GM23338 (cell line): ENCODE results near the gene AGPAT3. TPM values are rescaled to one million over a fixed set of nuclear protein-coding genes. Genes with fewer than 3 reads are reported as not detected.

Source experiments
- ATAC-seq: fragments of 200-7000 bp; cut with Tn5 transposase; 3 replicates; pipeline ENCODE4 v1.9.1; 2020
- DNase-seq: peaks from one replicate; pipeline ENCODE4 v3.0.0-alpha.2; 2015; ENCODE audit warnings: low spot score
- H2AFZ ChIP-seq: fragments of 200-600 bp; sonication (generic); 2 replicates; pipeline ENCODE4 v1.8.0; 2016; ENCODE audit warnings: antibody characterized with exemption, mild to moderate bottlenecking, moderate library complexity
- H3F3A ChIP-seq: fragments of 200-600 bp; sonication (generic); replicated peaks from 2 replicates; pipeline ENCODE4 v1.8.0; 2017; ENCODE audit warnings: antibody characterized with exemption, mixed run types, low read depth
- H3K27ac ChIP-seq: fragments of 200-600 bp; sonication (generic); 2 replicates; pipeline ENCODE4 v1.6.1; 2016; ENCODE audit warnings: low read depth
- H3K27me3 ChIP-seq: fragments of 200-600 bp; sonication (generic); 2 replicates; pipeline ENCODE4 v1.8.0; 2016; ENCODE audit warnings: mild to moderate bottlenecking, mixed run types, moderate library complexity; ENCODE audit not compliant: insufficient read depth
- H3K36me3 ChIP-seq: fragments of 200-600 bp; sonication (generic); 2 replicates; pipeline ENCODE4 v1.8.0; 2016; ENCODE audit warnings: mild to moderate bottlenecking; ENCODE audit not compliant: insufficient read depth
- H3K4me1 ChIP-seq: fragments of 200-600 bp; sonication (generic); 2 replicates; pipeline ENCODE4 v1.8.0; 2016; ENCODE audit warnings: mild to moderate bottlenecking, moderate library complexity; ENCODE audit not compliant: insufficient read depth
- H3K4me2 ChIP-seq: fragments of 200-600 bp; sonication (generic); 2 replicates; pipeline ENCODE4 v1.7.1; 2017; ENCODE audit warnings: mixed run types
- H3K4me3 ChIP-seq: fragments of 200-600 bp; sonication (generic); 2 replicates; pipeline ENCODE4 v1.6.1; 2016; ENCODE audit warnings: mixed run types
- H3K79me2 ChIP-seq: fragments of 200-600 bp; sonication (generic); replicated peaks from 2 replicates; pipeline ENCODE4 v1.8.0; 2017; ENCODE audit warnings: mild to moderate bottlenecking; ENCODE audit not compliant: insufficient read depth
- H3K9me2 ChIP-seq: fragments of 200-600 bp; sonication (generic); 2 replicates; pipeline ENCODE4 v1.8.0; 2017; ENCODE audit not compliant: insufficient read depth
- H4K20me1 ChIP-seq: fragments of 200-600 bp; sonication (generic); replicated peaks from 2 replicates; pipeline ENCODE4 v1.8.0; 2017; ENCODE audit warnings: mild to moderate bottlenecking; ENCODE audit not compliant: insufficient read depth
- H3K27ac Mint-ChIP-seq: 2 replicates; pipeline ENCODE4 v1.8.0; 2020; ENCODE audit warnings: inconsistent platforms, mild to moderate bottlenecking, moderate library complexity, mixed read lengths
- H3K27me3 Mint-ChIP-seq: 3 replicates; pipeline ENCODE4 v1.8.0; 2022; ENCODE audit warnings: low read depth, mild to moderate bottlenecking, moderate library complexity, mixed read lengths, inconsistent platforms; ENCODE audit not compliant: insufficient read depth, poor library complexity
- H3K36me3 Mint-ChIP-seq: 3 replicates; pipeline ENCODE4 v1.8.0; 2021; ENCODE audit warnings: low read depth, mild to moderate bottlenecking, inconsistent platforms, moderate library complexity, mixed read lengths
- H3K4me1 Mint-ChIP-seq: 3 replicates; pipeline ENCODE4 v1.8.0; 2020; ENCODE audit warnings: mild to moderate bottlenecking, inconsistent platforms, mixed read lengths
- H3K4me3 Mint-ChIP-seq: 3 replicates; pipeline ENCODE4 v1.8.0; 2021; ENCODE audit warnings: moderate library complexity, mild to moderate bottlenecking, inconsistent platforms, mixed read lengths
- H3K9me3 Mint-ChIP-seq: 3 replicates; pipeline ENCODE4 v1.8.0; 2020; ENCODE audit warnings: moderate library complexity, mild to moderate bottlenecking, inconsistent platforms, mixed read lengths
- CREB1 ChIP-seq: fragments of 250-450 bp; sonication (Bioruptor Pico); IDR thresholded peaks from 2 replicates; pipeline ENCODE4 v1.5.0; 2020; ENCODE audit warnings: low read depth, mild to moderate bottlenecking, moderate library complexity
- EZH2 ChIP-seq: fragments of 200-600 bp; sonication (generic); IDR thresholded peaks from one replicate; pipeline ENCODE4 v1.8.0; 2017; ENCODE audit warnings: antibody characterized with exemption, mild to moderate bottlenecking, low read depth; ENCODE audit not compliant: unreplicated experiment
- EZH2phosphoT487 ChIP-seq: fragments of 200-600 bp; sonication (generic); IDR thresholded peaks from one replicate; pipeline ENCODE4 v1.8.1; 2018; ENCODE audit warnings: antibody characterized with exemption; ENCODE audit not compliant: unreplicated experiment
- JUNB ChIP-seq: IDR thresholded peaks from one replicate; pipeline ENCODE4 v1.6.1; 2016; ENCODE audit warnings: antibody characterized with exemption; ENCODE audit not compliant: unreplicated experiment
- NANOG ChIP-seq: IDR thresholded peaks from 2 replicates; pipeline ENCODE4 v1.6.1; 2016; ENCODE audit warnings: antibody characterized with exemption, borderline replicate concordance
- POLR2AphosphoS5 ChIP-seq: IDR thresholded peaks from 2 replicates; pipeline ENCODE4 v1.6.1; 2016; ENCODE audit warnings: antibody characterized with exemption, low read depth
- STAT1 ChIP-seq: IDR thresholded peaks from one replicate; pipeline ENCODE4 v1.6.1; 2016; ENCODE audit warnings: antibody characterized with exemption; ENCODE audit not compliant: unreplicated experiment
- ZNF114 ChIP-seq: fragments of 250-450 bp; sonication (Bioruptor Pico); IDR thresholded peaks from 2 replicates; pipeline ENCODE4 v1.5.0; 2020; ENCODE audit warnings: mild to moderate bottlenecking, moderate library complexity
- ZNF331 ChIP-seq: fragments of 250-450 bp; sonication (Bioruptor Pico); IDR thresholded peaks from 2 replicates; pipeline ENCODE4 v1.5.0; 2020; ENCODE audit warnings: low read depth, mild to moderate bottlenecking, moderate library complexity
- polyA plus RNA-seq: library from polyadenylated mRNA; unstranded; fragments of >200 nt; fragmentation: Nextera tagmentation; extraction: Ambion mirVana; gene quantifications from 2 replicates; pipeline ENCODE4 v1.2.1, GENCODE V29; 2016
- total RNA-seq: library from RNA; depleted of rRNA; stranded (reverse); fragments of >200 nt; shearing (Covaris generic); gene quantifications from 2 replicates; pipeline ENCODE4 v1.2.3, GENCODE V29; 2014
- TF ChIP-seq, protein P1 (sequence below): fragments of 250-450 bp; sonication (Bioruptor Pico); IDR thresholded peaks from 2 replicates; pipeline ENCODE4 v1.5.0; 2020; ENCODE audit warnings: mild to moderate bottlenecking, moderate library complexity
- TF ChIP-seq, protein P2 (sequence below): IDR thresholded peaks from 2 replicates; pipeline ENCODE4 v1.6.1; 2016; ENCODE audit warnings: antibody characterized with exemption
- TF ChIP-seq, protein P3 (sequence below): IDR thresholded peaks from one replicate; pipeline ENCODE4 v1.6.1; 2018; ENCODE audit warnings: antibody characterized with exemption; ENCODE audit not compliant: unreplicated experiment
- TF ChIP-seq, protein P4 (sequence below), 2 experiments: fragments of 200-600 bp in 1 of 2; sonication (generic) in 1 of 2; conservative IDR thresholded peaks; 2 replicates each; pipeline versions ENCODE4 v1.5.1 to v1.6.1; 2016 to 2017; ENCODE audit warnings: antibody characterized with exemption in 2 of 2, low read depth in 2 of 2, mild to moderate bottlenecking in 2 of 2, moderate library complexity in 1 of 2

The AGPAT3 gene
- total and polyA plus RNA-seq, 2 experiments from 2014 or later = 2.1 to 6.1 TPM

DNA sequence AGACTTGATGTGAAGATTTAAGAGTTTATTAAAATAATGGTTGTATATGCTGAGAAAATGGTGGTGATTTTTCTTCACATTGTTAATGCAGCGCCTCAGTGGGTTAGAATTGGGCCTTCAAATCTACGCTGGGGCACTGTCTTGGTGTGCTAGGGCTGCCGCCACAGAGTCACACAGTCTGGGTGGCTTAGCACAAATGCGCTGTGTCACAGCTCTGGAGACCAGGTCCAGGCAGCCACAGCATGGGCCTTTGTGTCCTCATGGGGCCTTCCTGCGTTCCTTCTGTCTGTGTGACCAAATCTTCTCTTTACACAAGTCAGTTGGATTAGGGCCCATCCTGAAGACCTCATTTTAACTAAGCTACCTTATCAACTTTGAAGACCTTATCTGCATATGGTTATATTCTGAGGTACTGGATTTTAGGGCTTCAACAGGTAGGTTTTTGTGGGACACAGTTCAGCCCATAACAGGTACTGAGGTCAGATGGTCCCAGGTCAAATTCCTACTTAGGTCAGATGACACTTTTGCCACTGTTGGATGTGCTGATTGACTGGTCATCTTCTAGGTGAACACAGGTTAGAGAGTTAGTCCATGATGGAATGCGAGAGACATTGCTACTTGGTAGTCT lies 164.6 kb downstream of the AGPAT3 start:
- peaks cover 90% of the 10 kb centered on the region for H3K79me2 ChIP-seq
- no peak overlapping the region for H3K4me3 ChIP-seq

More for the DNA sequence above, 164.6 kb downstream of the AGPAT3 start:
- Histone ChIP-seq H3K36me3 (peaks cover 11% of the 10 kb centered on the region; the same call in 1 of the 2 replicates), H3K4me2 (no peak overlapping the region), H3K27me3 (no peaks in the 10 kb centered on the region), H2AFZ (no peak overlapping the region), H3K9me2 (no peaks in the 10 kb centered on the region), H4K20me1 (peaks cover 46% of the 10 kb centered on the region), H3K4me1 (peaks cover 17% of the 10 kb centered on the region), H3F3A (no peaks in the 10 kb centered on the region), H3K27ac (no peak overlapping the region)
- TF ChIP-seq ZNF114 (CRISPR knock-in tag) (no peak), POLR2AphosphoS5 (no peak), STAT1 (no peak), CREB1 (CRISPR knock-in tag) (no peak), EZH2phosphoT487 (no peak), NANOG (no peak), EZH2 (no peak), ZNF331 (no peak), JUNB (no peak)
- TF ChIP-seq, protein P1, sequence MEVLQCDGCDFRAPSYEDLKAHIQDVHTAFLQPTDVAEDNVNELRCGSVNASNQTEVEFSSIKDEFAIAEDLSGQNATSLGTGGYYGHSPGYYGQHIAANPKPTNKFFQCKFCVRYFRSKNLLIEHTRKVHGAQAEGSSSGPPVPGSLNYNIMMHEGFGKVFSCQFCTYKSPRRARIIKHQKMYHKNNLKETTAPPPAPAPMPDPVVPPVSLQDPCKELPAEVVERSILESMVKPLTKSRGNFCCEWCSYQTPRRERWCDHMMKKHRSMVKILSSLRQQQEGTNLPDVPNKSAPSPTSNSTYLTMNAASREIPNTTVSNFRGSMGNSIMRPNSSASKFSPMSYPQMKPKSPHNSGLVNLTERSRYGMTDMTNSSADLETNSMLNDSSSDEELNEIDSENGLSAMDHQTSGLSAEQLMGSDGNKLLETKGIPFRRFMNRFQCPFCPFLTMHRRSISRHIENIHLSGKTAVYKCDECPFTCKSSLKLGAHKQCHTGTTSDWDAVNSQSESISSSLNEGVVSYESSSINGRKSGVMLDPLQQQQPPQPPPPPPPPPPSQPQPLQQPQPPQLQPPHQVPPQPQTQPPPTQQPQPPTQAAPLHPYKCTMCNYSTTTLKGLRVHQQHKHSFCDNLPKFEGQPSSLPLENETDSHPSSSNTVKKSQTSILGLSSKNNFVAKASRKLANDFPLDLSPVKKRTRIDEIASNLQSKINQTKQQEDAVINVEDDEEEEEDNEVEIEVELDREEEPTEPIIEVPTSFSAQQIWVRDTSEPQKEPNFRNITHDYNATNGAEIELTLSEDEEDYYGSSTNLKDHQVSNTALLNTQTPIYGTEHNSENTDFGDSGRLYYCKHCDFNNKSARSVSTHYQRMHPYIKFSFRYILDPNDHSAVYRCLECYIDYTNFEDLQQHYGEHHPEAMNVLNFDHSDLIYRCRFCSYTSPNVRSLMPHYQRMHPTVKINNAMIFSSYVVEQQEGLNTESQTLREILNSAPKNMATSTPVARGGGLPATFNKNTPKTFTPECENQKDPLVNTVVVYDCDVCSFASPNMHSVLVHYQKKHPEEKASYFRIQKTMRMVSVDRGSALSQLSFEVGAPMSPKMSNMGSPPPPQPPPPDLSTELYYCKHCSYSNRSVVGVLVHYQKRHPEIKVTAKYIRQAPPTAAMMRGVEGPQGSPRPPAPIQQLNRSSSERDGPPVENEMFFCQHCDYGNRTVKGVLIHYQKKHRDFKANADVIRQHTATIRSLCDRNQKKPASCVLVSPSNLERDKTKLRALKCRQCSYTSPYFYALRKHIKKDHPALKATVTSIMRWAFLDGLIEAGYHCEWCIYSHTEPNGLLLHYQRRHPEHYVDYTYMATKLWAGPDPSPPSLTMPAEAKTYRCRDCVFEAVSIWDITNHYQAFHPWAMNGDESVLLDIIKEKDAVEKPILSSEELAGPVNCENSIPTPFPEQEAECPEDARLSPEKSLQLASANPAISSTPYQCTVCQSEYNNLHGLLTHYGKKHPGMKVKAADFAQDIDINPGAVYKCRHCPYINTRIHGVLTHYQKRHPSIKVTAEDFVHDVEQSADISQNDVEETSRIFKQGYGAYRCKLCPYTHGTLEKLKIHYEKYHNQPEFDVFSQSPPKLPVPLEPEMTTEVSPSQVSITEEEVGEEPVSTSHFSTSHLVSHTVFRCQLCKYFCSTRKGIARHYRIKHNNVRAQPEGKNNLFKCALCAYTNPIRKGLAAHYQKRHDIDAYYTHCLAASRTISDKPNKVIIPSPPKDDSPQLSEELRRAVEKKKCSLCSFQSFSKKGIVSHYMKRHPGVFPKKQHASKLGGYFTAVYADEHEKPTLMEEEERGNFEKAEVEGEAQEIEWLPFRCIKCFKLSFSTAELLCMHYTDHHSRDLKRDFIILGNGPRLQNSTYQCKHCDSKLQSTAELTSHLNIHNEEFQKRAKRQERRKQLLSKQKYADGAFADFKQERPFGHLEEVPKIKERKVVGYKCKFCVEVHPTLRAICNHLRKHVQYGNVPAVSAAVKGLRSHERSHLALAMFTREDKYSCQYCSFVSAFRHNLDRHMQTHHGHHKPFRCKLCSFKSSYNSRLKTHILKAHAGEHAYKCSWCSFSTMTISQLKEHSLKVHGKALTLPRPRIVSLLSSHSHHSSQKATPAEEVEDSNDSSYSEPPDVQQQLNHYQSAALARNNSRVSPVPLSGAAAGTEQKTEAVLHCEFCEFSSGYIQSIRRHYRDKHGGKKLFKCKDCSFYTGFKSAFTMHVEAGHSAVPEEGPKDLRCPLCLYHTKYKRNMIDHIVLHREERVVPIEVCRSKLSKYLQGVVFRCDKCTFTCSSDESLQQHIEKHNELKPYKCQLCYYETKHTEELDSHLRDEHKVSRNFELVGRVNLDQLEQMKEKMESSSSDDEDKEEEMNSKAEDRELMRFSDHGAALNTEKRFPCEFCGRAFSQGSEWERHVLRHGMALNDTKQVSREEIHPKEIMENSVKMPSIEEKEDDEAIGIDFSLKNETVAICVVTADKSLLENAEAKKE (CRISPR knock-in tag) = no peak
- TF ChIP-seq, protein P2, sequence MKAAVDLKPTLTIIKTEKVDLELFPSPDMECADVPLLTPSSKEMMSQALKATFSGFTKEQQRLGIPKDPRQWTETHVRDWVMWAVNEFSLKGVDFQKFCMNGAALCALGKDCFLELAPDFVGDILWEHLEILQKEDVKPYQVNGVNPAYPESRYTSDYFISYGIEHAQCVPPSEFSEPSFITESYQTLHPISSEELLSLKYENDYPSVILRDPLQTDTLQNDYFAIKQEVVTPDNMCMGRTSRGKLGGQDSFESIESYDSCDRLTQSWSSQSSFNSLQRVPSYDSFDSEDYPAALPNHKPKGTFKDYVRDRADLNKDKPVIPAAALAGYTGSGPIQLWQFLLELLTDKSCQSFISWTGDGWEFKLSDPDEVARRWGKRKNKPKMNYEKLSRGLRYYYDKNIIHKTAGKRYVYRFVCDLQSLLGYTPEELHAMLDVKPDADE = no peak
- TF ChIP-seq, protein P3, sequence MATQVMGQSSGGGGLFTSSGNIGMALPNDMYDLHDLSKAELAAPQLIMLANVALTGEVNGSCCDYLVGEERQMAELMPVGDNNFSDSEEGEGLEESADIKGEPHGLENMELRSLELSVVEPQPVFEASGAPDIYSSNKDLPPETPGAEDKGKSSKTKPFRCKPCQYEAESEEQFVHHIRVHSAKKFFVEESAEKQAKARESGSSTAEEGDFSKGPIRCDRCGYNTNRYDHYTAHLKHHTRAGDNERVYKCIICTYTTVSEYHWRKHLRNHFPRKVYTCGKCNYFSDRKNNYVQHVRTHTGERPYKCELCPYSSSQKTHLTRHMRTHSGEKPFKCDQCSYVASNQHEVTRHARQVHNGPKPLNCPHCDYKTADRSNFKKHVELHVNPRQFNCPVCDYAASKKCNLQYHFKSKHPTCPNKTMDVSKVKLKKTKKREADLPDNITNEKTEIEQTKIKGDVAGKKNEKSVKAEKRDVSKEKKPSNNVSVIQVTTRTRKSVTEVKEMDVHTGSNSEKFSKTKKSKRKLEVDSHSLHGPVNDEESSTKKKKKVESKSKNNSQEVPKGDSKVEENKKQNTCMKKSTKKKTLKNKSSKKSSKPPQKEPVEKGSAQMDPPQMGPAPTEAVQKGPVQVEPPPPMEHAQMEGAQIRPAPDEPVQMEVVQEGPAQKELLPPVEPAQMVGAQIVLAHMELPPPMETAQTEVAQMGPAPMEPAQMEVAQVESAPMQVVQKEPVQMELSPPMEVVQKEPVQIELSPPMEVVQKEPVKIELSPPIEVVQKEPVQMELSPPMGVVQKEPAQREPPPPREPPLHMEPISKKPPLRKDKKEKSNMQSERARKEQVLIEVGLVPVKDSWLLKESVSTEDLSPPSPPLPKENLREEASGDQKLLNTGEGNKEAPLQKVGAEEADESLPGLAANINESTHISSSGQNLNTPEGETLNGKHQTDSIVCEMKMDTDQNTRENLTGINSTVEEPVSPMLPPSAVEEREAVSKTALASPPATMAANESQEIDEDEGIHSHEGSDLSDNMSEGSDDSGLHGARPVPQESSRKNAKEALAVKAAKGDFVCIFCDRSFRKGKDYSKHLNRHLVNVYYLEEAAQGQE = no peak
- TF ChIP-seq, protein P4, sequence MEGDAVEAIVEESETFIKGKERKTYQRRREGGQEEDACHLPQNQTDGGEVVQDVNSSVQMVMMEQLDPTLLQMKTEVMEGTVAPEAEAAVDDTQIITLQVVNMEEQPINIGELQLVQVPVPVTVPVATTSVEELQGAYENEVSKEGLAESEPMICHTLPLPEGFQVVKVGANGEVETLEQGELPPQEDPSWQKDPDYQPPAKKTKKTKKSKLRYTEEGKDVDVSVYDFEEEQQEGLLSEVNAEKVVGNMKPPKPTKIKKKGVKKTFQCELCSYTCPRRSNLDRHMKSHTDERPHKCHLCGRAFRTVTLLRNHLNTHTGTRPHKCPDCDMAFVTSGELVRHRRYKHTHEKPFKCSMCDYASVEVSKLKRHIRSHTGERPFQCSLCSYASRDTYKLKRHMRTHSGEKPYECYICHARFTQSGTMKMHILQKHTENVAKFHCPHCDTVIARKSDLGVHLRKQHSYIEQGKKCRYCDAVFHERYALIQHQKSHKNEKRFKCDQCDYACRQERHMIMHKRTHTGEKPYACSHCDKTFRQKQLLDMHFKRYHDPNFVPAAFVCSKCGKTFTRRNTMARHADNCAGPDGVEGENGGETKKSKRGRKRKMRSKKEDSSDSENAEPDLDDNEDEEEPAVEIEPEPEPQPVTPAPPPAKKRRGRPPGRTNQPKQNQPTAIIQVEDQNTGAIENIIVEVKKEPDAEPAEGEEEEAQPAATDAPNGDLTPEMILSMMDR (conservative IDR thresholded peaks at IDR 0.05; ENCODE audit: low read depth in 2 of 2) = no peak
- no peak for DNase-seq
- Mint-ChIP-seq H3K27ac (peak overlapping the region; percentile 65), H3K9me3 (no peaks in the 10 kb centered on the region), H3K4me1 (peaks cover 21% of the 10 kb centered on the region), H3K4me3 (no peak overlapping the region), H3K36me3 (peaks cover 22% of the 10 kb centered on the region), H3K27me3 (peaks cover 7% of the 10 kb centered on the region)
- ATAC-seq = no peak
